ENCODE results near the gene COPS7A. TPM values are rescaled to one million over a fixed set of nuclear protein-coding genes. Genes with fewer than 3 reads are reported as not detected.
A peak's percentile ranks its signal among the peaks of the same experiment; 100 is the strongest.

Gene COPS7A
- total RNA-seq, 1 experiment from 2014 or later: 34.2 TPM

DNA sequence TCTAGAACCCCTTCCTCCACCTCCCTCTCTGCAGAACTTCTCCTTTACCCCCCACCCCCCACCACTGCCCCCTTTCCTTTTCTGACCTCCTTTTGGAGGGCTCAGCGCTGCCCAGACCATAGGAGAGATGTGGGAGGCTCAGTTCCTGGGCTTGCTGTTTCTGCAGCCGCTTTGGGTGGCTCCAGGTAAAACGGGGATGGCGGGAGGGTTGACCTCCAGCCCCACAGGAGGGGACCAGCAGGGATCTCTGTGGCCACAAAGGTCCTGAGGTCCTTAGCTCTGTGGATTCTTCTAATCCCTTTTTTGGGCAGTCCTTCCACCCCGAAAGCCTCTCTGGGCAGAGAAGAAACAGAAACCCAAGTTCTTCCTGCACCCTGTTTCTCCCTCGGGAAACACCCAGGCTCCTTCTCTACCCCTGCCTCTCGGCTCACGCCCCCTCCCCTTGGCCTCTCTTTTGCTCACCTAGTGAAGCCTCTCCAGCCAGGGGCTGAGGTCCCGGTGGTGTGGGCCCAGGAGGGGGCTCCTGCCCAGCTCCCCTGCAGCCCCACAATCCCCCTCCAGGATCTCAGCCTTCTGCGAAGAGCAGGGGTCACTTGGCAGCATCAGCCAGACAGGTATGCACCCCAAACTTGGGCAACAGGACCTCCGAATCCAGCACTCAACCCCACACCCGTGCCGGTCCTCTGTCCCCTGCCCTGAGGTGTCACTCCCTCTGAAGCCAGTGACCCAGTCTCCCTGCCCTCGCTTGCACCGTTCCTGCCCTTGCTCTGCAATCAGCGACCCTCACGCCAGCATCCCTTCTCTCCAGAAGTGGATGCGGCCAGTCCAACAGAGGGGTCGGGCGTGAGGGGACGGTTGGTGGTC, 49.1 kb downstream of the COPS7A start:
- H4K20me1 ChIP-seq (ENCODE audit: control insufficient read depth, insufficient read depth, insufficient read length): no peaks in the 10 kb centered on the region
- H3K79me2 ChIP-seq (ENCODE audit: insufficient read depth, low read length): peaks cover 4% of the 10 kb centered on the region; the same call in 1 of the 2 replicates
- H4K8ac ChIP-seq (replicated peaks; ENCODE audit: insufficient read length, low read depth, low read length): no peak overlapping the region
- H2BK20ac ChIP-seq (ENCODE audit: low read depth, low read length, poor library complexity, severe bottlenecking): no peak overlapping the region
- Mint-ChIP-seq H3K9me3 (peaks cover 0 to 3% of the 10 kb centered on the region in 2 experiments; a peak in 2 of 5 replicates), H3K27ac (peak overlapping the region in 2 of 3 experiments; percentile 53 to 65; a peak in 2 of 7 replicates), H3K36me3 (ENCODE audit: insufficient read depth in 1 of 3, low read depth in 3 of 3) (peaks cover 23 to 48% (median 48%) of the 10 kb centered on the region in 3 experiments), H3K4me3 (peak overlapping the region; percentile 34 to 74), H3K27me3 (ENCODE audit: low read depth) (peaks cover 40% of the 10 kb centered on the region), H3K4me1 (peaks cover 47 to 74% of the 10 kb centered on the region in 2 experiments)
- H3K18ac ChIP-seq (ENCODE audit: insufficient read length, low read depth, low read length): no peak overlapping the region
- no peaks in the 10 kb centered on the region for H3K79me1 ChIP-seq (ENCODE audit: insufficient read depth, low read depth, low read length, poor library complexity, severe bottlenecking)
- no peak overlapping the region for H2BK120ac ChIP-seq (ENCODE audit: low read depth, low read length, poor library complexity, severe bottlenecking)
- H3K4ac ChIP-seq (ENCODE audit: low read depth, low read length): no peak overlapping the region
- peaks cover 20% of the 10 kb centered on the region for H3K23me2 ChIP-seq (ENCODE audit: insufficient read length, low read depth, low read length, poor library complexity, severe bottlenecking)
- no peak overlapping the region for H4K5ac ChIP-seq (ENCODE audit: insufficient read length, low read depth, low read length)
- H2AFZ ChIP-seq (ENCODE audit: low read length): no peak overlapping the region
- peaks cover 5% of the 10 kb centered on the region; the same call in 1 of the 2 replicates for H3K27me3 ChIP-seq (ENCODE audit: insufficient read depth, low read length)
- no peak overlapping the region for H3K23ac ChIP-seq (ENCODE audit: insufficient read length, low read depth, low read length)
- no peak for DNase-seq
- no peak overlapping the region for H2AK5ac ChIP-seq (ENCODE audit: insufficient read length, low read length)
- H2BK15ac ChIP-seq (ENCODE audit: low read depth, low read length): no peak overlapping the region
- H3K4me2 ChIP-seq (ENCODE audit: insufficient read depth, insufficient read length, low read length): peak overlapping the region; percentile 13
- no peak overlapping the region for H3T11ph ChIP-seq (ENCODE audit: low read length)
- peaks cover 7% of the 10 kb centered on the region; the same call in 1 of the 2 replicates for H3K4me1 ChIP-seq (ENCODE audit: insufficient read depth, low read length)
- H3K14ac ChIP-seq (ENCODE audit: insufficient read depth, low read length): no peak overlapping the region
- no peak for TF ChIP-seq CTCF (conservative IDR thresholded peaks at IDR 0.05)
- no peak overlapping the region for H2BK12ac ChIP-seq (ENCODE audit: insufficient read length, low read depth, low read length)
- H4K91ac ChIP-seq (ENCODE audit: insufficient read length, low read depth, low read length): no peak overlapping the region
- H3K56ac ChIP-seq (ENCODE audit: insufficient read length, low read depth, low read length): no peak overlapping the region
- no peak overlapping the region for H3K9ac ChIP-seq (ENCODE audit: extremely low read depth, insufficient read length, low read length)
- H3K27ac ChIP-seq (ENCODE audit: insufficient read length, low read depth, low read length): no peak overlapping the region
- H3K9me3 ChIP-seq (ENCODE audit: control insufficient read depth, low read depth, low read length): no peaks in the 10 kb centered on the region
- whole genome bisulfite sequencing (ENCODE audit: extremely low coverage, insufficient read length, low lambda C conversion rate): no CpG with 5 or more reads among the region's 21 CpGs
- H2BK5ac ChIP-seq (ENCODE audit: insufficient read length, low read length): no peak overlapping the region
